ENCODE measurements around the gene NAT9.
A peak's percentile ranks its signal among the peaks of the same experiment; 100 is the strongest.

Gene NAT9

GRCh38 chr17:74815550-74816370, 39.6 kb upstream of the NAT9 start:
- H3K27me3 ChIP-seq (ENCODE audit: insufficient read depth, low read length), result no peaks in the 10 kb centered on the region
- WGBS, result 84% methylated on average over 15 of the region's 15 CpGs
- H3K27ac ChIP-seq (ENCODE audit: low read depth, low read length), result no peak overlapping the region
- H3K4me1 ChIP-seq (ENCODE audit: insufficient read depth, low read length), result peaks cover 3% of the 10 kb centered on the region; the same call in 1 of the 2 replicates
- no peak overlapping the region for H3K4me3 ChIP-seq (ENCODE audit: low read length)
- H3K36me3 ChIP-seq (ENCODE audit: insufficient read depth, low read length), result 0 out of 2 replicates have a peak, but pooled peaks cover 7% of the 10 kb centered on the region
- H3K9me3 ChIP-seq (ENCODE audit: insufficient read depth, low read depth, low read length), result no peaks in the 10 kb centered on the region
- no peak overlapping the region for H3K9ac ChIP-seq (ENCODE audit: low read depth, low read length)

GRCh38 chr17:74815067-74815466, 38.9 kb upstream of the NAT9 start:
- H3K27me3 ChIP-seq (ENCODE audit: insufficient read depth, low read length), result no peaks in the 10 kb centered on the region
- WGBS, result 94% methylated on average over 7 of the region's 7 CpGs
- H3K9ac ChIP-seq (ENCODE audit: low read depth, low read length), result no peak overlapping the region
- H3K4me1 ChIP-seq (ENCODE audit: insufficient read depth, low read length), result peaks cover 3% of the 10 kb centered on the region; the same call in 1 of the 2 replicates
- H3K4me3 ChIP-seq (ENCODE audit: low read length), result no peak overlapping the region
- no peak overlapping the region for H3K27ac ChIP-seq (ENCODE audit: low read depth, low read length)
- no peaks in the 10 kb centered on the region for H3K9me3 ChIP-seq (ENCODE audit: insufficient read depth, low read depth, low read length)
- peaks cover 9% of the 10 kb centered on the region; the same call in 1 of the 2 replicates for H3K36me3 ChIP-seq (ENCODE audit: insufficient read depth, low read length)

- 85% methylated on average over 5 of the region's 5 CpGs for WGBS
- peaks cover 3% of the 10 kb centered on the region; the same call in 1 of the 2 replicates for H3K4me1 ChIP-seq (ENCODE audit: insufficient read depth, low read length)
- no peak overlapping the region for H3K27ac ChIP-seq (ENCODE audit: low read depth, low read length)
- H3K9me3 ChIP-seq (ENCODE audit: insufficient read depth, low read depth, low read length), result no peaks in the 10 kb centered on the region
- peaks cover 7% of the 10 kb centered on the region; the same call in 1 of the 2 replicates for H3K36me3 ChIP-seq (ENCODE audit: insufficient read depth, low read length)
- no peak overlapping the region for H3K9ac ChIP-seq (ENCODE audit: low read depth, low read length)
- no peaks in the 10 kb centered on the region for H3K27me3 ChIP-seq (ENCODE audit: insufficient read depth, low read length)
- no peak overlapping the region for H3K4me3 ChIP-seq (ENCODE audit: low read length)
These were observed 38.3 kb upstream of the NAT9 start for GRCh38 chr17:74814453-74814852.

- Histone ChIP-seq H3K27me3 (ENCODE audit: insufficient read depth, low read length) (no peaks in the 10 kb centered on the region), H3K4me1 (ENCODE audit: insufficient read depth, low read length) (peaks cover 3% of the 10 kb centered on the region; the same call in 1 of the 2 replicates), H3K27ac (ENCODE audit: low read depth, low read length) (no peak overlapping the region), H3K9me3 (ENCODE audit: insufficient read depth, low read depth, low read length) (no peaks in the 10 kb centered on the region), H3K4me3 (ENCODE audit: low read length) (peak overlapping the region; percentile 27; the same call in 1 of the 2 replicates), H3K9ac (ENCODE audit: low read depth, low read length) (no peak overlapping the region), H3K36me3 (ENCODE audit: insufficient read depth, low read length) (peaks cover 11% of the 10 kb centered on the region)
- WGBS, result 45% methylated on average over 23 of the region's 23 CpGs
These were observed 36.2 kb upstream of the NAT9 start for GRCh38 chr17:74812109-74813009.

- Histone ChIP-seq H3K4me1 (ENCODE audit: insufficient read depth, low read length) (peaks cover 3% of the 10 kb centered on the region; the same call in 1 of the 2 replicates), H3K36me3 (ENCODE audit: insufficient read depth, low read length) (peaks cover 11% of the 10 kb centered on the region), H3K9me3 (ENCODE audit: insufficient read depth, low read depth, low read length) (no peaks in the 10 kb centered on the region), H3K9ac (ENCODE audit: low read depth, low read length) (no peak overlapping the region), H3K4me3 (ENCODE audit: low read length) (no peak overlapping the region), H3K27ac (ENCODE audit: low read depth, low read length) (no peak overlapping the region), H3K27me3 (ENCODE audit: insufficient read depth, low read length) (no peaks in the 10 kb centered on the region)
- 93% methylated on average over 15 of the region's 15 CpGs for WGBS
These were observed 34.7 kb upstream of the NAT9 start for GRCh38 chr17:74810699-74811485.

GRCh38 chr17:74808714-74809430, 32.7 kb upstream of the NAT9 start:
- Histone ChIP-seq H3K27ac (ENCODE audit: low read depth, low read length) (no peak overlapping the region), H3K4me1 (ENCODE audit: insufficient read depth, low read length) (peaks cover 3% of the 10 kb centered on the region; the same call in 1 of the 2 replicates), H3K36me3 (ENCODE audit: insufficient read depth, low read length) (peaks cover 11% of the 10 kb centered on the region), H3K4me3 (ENCODE audit: low read length) (no peak overlapping the region), H3K9me3 (ENCODE audit: insufficient read depth, low read depth, low read length) (no peaks in the 10 kb centered on the region), H3K9ac (ENCODE audit: low read depth, low read length) (no peak overlapping the region), H3K27me3 (ENCODE audit: insufficient read depth, low read length) (no peaks in the 10 kb centered on the region)
- WGBS, result 90% methylated on average over 17 of the region's 17 CpGs

GRCh38 chr17:74807925-74808324, 31.8 kb upstream of the NAT9 start:
- Histone ChIP-seq H3K27me3 (ENCODE audit: insufficient read depth, low read length) (no peaks in the 10 kb centered on the region), H3K4me1 (ENCODE audit: insufficient read depth, low read length) (peaks cover 3% of the 10 kb centered on the region; the same call in 1 of the 2 replicates), H3K27ac (ENCODE audit: low read depth, low read length) (no peak overlapping the region), H3K9me3 (ENCODE audit: insufficient read depth, low read depth, low read length) (no peaks in the 10 kb centered on the region), H3K9ac (ENCODE audit: low read depth, low read length) (no peak overlapping the region), H3K36me3 (ENCODE audit: insufficient read depth, low read length) (peaks cover 11% of the 10 kb centered on the region), H3K4me3 (ENCODE audit: low read length) (no peak overlapping the region)
- WGBS, result 96% methylated on average over 6 of the region's 6 CpGs

- H3K9me3 ChIP-seq (ENCODE audit: insufficient read depth, low read depth, low read length), result no peaks in the 10 kb centered on the region
- no peak overlapping the region for H3K4me3 ChIP-seq (ENCODE audit: low read length)
- no peak overlapping the region for H3K27ac ChIP-seq (ENCODE audit: low read depth, low read length)
- H3K4me1 ChIP-seq (ENCODE audit: insufficient read depth, low read length), result peaks cover 3% of the 10 kb centered on the region; the same call in 1 of the 2 replicates
- no peaks in the 10 kb centered on the region for H3K27me3 ChIP-seq (ENCODE audit: insufficient read depth, low read length)
- peaks cover 11% of the 10 kb centered on the region for H3K36me3 ChIP-seq (ENCODE audit: insufficient read depth, low read length)
- no peak overlapping the region for H3K9ac ChIP-seq (ENCODE audit: low read depth, low read length)
- WGBS, result 92% methylated on average over 13 of the region's 13 CpGs
These were observed 31.3 kb upstream of the NAT9 start for GRCh38 chr17:74807441-74807840.

- no peaks in the 10 kb centered on the region for H3K27me3 ChIP-seq (ENCODE audit: insufficient read depth, low read length)
- peaks cover 11% of the 10 kb centered on the region for H3K36me3 ChIP-seq (ENCODE audit: insufficient read depth, low read length)
- no peaks in the 10 kb centered on the region for H3K4me1 ChIP-seq (ENCODE audit: insufficient read depth, low read length)
- H3K27ac ChIP-seq (ENCODE audit: low read depth, low read length), result no peak overlapping the region
- H3K9ac ChIP-seq (ENCODE audit: low read depth, low read length), result no peak overlapping the region
- H3K9me3 ChIP-seq (ENCODE audit: insufficient read depth, low read depth, low read length), result no peaks in the 10 kb centered on the region
- H3K4me3 ChIP-seq (ENCODE audit: low read length), result no peak overlapping the region
- whole genome bisulfite sequencing, result 94% methylated on average over 9 of the region's 10 CpGs
These were observed 30.2 kb upstream of the NAT9 start for GRCh38 chr17:74806334-74806733.

GRCh38 chr17:74805591-74805991, 29.4 kb upstream of the NAT9 start:
- H3K36me3 ChIP-seq (ENCODE audit: insufficient read depth, low read length), result peaks cover 13% of the 10 kb centered on the region
- H3K9me3 ChIP-seq (ENCODE audit: insufficient read depth, low read depth, low read length), result no peaks in the 10 kb centered on the region
- H3K9ac ChIP-seq (ENCODE audit: low read depth, low read length), result no peak overlapping the region
- no peaks in the 10 kb centered on the region for H3K4me1 ChIP-seq (ENCODE audit: insufficient read depth, low read length)
- no peak overlapping the region for H3K27ac ChIP-seq (ENCODE audit: low read depth, low read length)
- H3K4me3 ChIP-seq (ENCODE audit: low read length), result no peak overlapping the region
- WGBS, result 86% methylated on average over 15 of the region's 15 CpGs
- no peaks in the 10 kb centered on the region for H3K27me3 ChIP-seq (ENCODE audit: insufficient read depth, low read length)
